Transverse colon (tissue), 3 donors: ENCODE results near the gene FGF1.

ENCODE experiments used
- POLR2A ChIP-seq: fragments of 450-650 bp; IDR thresholded peaks from one replicate; pipeline ENCODE4 v1.6.1; 2016; ENCODE audit warnings: antibody characterized with exemption, mild to moderate bottlenecking, moderate library complexity
- TF ChIP-seq, protein P1 (sequence below), 5 experiments: fragments of 200-600 bp in 3 of 5; fragments of 450-650 bp in 2 of 5; sonication (generic) in 3 of 5; IDR thresholded peaks; 1 replicate in 2 of 5; 2 replicates in 3 of 5; pipeline ENCODE4 v1.5.1; 2016 to 2017; ENCODE audit warnings: antibody characterized with exemption in 5 of 5, inconsistent platforms in 3 of 5, mild to moderate bottlenecking in 2 of 5, moderate library complexity in 1 of 5

DNA sequence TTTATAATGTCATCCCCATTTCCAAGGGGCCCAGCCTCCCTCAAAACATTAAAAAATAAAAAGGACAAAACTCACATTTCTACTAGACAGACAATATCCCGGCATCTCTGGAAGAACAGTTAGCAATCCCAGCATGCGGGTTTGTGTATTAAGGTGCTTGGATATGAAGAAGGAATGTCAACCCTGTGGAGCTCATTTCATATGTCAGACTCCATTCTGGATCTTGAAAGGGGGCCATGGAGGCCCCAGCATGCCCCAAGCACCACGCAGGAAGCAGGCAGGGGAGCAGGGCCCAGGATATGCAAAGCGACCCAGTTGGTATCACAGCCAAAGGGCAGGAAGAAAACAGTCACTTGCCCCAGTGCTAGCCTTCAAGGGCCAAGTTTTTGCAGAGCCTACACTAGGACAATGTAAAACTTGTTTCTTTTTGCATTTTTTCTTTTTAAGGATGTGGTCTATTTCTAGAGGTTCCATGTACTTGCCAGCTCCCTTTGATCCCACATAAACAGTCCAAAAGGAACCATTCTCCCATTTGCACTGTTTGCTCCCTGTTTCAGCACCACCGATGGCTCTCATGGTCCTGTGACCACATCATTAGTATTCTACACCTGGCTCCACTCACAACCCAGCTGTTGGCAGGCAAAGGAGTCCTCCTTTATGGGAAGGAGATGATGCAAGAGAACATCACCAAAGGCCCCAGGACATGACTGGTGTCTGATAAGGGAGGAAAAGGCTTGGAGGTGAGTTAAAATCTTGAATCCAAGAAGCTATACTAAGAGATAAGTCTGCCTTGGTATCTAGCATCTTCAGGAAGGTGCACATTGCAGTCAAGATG, 58.3 kb downstream of the FGF1 start:
- TF ChIP-seq, protein P1, sequence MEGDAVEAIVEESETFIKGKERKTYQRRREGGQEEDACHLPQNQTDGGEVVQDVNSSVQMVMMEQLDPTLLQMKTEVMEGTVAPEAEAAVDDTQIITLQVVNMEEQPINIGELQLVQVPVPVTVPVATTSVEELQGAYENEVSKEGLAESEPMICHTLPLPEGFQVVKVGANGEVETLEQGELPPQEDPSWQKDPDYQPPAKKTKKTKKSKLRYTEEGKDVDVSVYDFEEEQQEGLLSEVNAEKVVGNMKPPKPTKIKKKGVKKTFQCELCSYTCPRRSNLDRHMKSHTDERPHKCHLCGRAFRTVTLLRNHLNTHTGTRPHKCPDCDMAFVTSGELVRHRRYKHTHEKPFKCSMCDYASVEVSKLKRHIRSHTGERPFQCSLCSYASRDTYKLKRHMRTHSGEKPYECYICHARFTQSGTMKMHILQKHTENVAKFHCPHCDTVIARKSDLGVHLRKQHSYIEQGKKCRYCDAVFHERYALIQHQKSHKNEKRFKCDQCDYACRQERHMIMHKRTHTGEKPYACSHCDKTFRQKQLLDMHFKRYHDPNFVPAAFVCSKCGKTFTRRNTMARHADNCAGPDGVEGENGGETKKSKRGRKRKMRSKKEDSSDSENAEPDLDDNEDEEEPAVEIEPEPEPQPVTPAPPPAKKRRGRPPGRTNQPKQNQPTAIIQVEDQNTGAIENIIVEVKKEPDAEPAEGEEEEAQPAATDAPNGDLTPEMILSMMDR (IDR thresholded peaks at IDR 0.05): no peak
- no peak for TF ChIP-seq POLR2A
